ENCODE results near the gene USP53.
"Not testable (repeated sequence)": the region's sequence is repeated elsewhere in the genome, so short reads cannot be mapped to it uniquely, and the experiment has no call there.

Gene USP53

GRCh38 chr4:119229908-119230687 is 17.6 kb downstream of the USP53 start:
- DNase-seq: no peak

GRCh38 chr4:119231491-119231890 is 19.0 kb downstream of the USP53 start:
- DNase-seq: no peak

DNA sequence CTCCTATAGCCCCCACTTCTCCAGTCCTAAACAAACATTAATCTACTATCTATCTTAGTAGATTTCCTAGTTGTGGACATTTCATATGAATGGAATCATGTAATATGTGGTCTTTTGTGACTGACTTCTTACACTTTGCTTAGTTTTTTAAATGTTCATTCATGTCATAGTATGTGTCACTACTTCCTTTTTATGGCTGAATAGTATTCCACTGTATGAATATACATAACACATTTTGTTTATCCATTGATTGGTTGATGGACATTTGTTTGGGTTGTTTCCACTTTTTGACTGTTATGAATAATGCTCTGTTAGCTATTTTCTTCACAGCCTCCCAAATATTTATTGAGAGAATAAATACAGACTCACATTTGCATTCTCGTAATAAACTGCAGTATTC is 19.8 kb downstream of the USP53 start:
- DNase-seq: no peak

GRCh38 chr4:119233191-119233590 is 20.7 kb downstream of the USP53 start:
- DNase-seq: peak; percentile 10 to 30

DNA sequence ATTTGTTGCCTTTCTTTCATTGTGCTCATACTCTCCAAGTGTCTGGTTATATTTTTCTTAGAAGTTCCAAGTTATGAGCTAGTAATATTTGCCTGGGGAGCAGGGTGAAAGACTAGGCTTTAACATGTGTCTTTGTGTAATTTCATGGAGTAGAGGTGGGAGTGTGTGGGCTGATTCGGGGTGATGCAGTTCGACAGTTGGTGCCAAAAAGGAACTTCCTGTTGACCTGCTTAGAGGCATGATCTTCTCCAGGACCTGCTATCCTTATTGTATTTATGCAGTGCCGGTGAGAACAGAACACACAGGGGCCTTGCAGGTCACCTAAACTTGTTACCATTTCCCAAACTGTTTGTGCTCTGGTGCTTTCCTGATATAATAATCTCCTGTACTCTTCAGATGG is 21.2 kb downstream of the USP53 start:
- peak; percentile 28 to 39 for DNase-seq

DNA sequence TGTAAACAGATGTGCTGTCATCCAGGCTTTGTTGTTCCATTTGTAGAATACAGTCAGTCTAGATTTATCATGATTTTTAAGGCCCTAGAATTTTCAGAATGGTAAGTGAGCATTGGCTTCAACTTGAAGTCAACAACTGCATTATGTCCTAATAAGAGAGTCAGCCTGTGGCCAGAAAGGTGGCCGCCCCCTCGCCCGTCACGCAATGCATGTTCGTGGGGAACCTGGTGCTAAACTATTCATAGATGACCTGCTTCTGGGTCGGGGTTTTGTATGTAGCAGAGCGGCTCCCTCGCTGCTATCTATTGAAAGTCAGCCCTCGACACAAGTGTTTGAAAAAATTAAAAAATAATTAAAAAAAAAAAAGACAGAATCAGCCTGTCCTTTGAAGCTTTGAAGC is 24.7 kb downstream of the USP53 start:
- no peak for DNase-seq

DNA sequence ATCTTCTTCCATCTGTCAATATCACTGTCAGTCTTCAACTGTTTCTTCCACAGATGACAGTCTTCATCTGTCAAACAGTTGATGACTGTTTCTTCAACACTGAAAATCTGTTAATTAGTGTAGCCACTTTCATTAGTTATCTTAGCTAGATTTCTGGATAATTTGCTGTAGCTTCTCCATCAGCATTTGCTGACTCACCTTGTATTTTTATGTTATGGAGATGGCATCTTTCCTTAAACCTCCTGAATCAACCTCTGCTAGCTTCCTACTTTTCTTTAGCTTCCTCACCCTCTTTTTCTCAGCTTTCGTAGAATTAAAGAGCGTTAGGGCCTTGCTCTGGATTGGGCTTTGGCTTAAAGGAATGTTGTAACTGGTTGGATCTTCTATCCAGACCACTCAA is 25.1 kb downstream of the USP53 start:
- no peak for DNase-seq

- DNase-seq: no peak
Observed at GRCh38 chr4:119238068-119238722, 25.7 kb downstream of the USP53 start.

GRCh38 chr4:119240128-119240527 is 27.6 kb downstream of the USP53 start:
- DNase-seq: no peak

GRCh38 chr4:119240568-119240967 is 28.1 kb downstream of the USP53 start:
- DNase-seq: no peak

GRCh38 chr4:119242417-119242816 is 29.9 kb downstream of the USP53 start:
- no peak for DNase-seq

DNA sequence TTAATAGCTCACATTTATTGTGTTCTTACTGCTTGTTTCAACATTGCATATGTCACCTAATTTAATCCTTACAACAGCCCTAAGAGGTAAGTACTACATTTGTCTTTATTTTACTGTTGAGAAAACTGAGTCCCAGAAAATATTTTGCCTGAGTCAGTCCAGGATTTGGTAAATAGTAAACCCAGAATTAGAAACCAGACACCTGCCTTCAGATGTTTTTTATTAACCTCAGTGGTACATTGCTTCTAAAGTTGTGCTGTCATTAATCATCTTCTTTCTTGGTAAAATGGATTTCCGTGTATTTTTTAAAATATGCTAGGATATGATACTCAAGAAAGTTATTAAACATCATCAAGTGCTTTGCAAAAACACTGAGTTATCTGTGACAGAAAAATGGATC is 31.4 kb downstream of the USP53 start:
- no peak for DNase-seq

DNA sequence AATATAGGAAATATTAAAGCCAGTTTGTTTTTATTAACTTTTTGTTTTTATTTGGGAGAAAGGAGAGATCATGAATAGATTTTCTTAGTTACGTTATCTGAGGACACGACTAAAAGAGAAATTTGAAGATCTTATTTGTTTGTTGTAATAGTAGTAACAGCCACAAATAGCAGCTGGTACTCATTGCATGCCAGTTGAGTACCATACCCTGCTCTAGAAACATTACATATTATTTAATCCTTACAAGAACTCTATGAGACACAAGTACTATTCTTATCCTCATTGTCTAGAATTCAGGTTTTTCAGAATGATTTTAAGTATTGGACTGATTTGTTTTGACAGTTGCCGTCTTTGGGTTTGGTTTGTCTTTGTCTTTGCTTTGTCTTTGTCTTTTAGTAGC is 31.8 kb downstream of the USP53 start:
- DNase-seq: no peak

GRCh38 chr4:119244832-119245231 is 32.3 kb downstream of the USP53 start:
- peak; percentile 33 to 48 for DNase-seq

DNA sequence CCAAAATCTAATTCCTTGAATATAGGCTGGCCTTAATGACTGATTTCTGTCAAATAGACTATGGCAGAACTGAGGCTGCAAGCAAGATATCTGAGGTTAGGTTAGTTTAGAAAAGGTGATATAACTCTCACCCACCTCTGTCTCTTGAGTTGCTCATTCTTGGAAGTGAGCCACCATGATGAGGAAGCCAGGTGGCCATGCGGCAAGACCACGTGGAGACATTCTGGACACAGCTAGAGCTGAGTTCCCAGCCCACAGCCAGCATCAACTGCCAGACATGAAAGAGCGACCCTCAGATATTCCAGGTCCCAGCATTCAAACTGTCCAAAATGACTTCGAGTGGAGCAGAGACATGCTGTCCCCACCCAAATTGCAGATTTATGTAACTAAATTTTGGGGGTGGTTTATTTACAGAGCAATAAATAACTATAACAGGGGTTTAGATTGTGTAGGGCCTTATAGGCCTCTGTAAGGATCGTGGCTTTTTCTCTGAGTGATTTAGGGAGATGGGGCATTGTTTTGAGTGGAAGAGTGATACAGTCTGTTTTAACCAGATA is 33.7 kb downstream of the USP53 start:
- DNase-seq: no peak

DNA sequence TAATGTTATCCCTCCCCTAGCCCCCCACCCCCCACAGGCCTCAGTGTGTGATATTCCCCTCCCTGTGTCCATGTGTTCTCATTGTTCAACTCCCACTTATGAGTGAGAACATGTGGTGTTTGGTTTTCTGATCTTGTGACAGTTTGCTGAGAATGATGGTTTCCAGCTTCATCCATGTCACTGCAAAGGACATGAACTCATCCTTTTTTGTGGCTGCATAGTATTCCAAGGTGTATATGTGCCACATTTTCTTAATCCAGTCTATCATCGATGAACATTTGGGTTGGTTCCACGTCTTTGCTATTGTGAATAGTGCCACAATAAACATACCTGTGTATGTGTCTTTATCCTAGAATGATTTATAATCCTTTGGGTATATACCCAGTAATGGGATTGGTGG is 38.5 kb downstream of the USP53 start:
- DNase-seq: not testable (repeated sequence)

DNA sequence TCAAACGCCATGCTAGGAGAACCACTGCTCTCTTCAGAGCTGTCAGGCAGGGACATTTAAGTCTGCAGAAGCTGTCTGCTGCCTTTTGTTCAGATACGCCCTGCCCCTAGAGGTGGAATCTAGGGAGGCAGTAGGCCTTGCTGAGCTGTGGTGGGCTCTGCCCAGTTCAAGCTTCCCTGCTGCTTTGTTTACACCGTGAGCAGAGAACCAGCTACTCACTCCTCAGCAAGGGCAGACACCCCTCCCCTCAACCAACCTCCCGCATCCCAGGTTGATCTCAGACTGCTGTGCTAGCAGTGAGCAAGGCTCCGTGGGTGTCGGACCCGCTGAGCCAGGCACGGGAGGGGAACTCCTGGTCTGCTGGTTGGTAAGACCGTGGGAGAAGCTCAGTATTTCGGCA is 42.7 kb downstream of the USP53 start:
- not testable (repeated sequence) for DNase-seq

DNA sequence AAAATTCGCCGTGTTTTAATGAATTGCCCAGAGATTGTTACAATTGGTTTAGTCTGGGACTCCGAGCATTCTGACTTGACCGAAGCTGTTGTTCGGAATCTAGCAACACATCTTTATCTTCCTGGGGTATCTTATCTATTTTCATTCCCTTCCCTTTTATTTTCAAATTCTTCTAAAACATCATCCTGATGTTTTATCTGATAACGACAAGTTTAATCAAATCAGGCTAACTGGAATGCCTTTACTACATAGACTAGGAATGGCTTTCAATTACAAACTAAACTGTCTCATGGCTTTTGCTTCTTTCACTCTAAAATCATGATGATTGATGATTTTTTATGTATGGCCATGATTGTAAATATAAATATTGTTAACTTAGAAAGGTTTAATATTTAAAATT is 48.0 kb downstream of the USP53 start:
- DNase-seq: no peak

DNA sequence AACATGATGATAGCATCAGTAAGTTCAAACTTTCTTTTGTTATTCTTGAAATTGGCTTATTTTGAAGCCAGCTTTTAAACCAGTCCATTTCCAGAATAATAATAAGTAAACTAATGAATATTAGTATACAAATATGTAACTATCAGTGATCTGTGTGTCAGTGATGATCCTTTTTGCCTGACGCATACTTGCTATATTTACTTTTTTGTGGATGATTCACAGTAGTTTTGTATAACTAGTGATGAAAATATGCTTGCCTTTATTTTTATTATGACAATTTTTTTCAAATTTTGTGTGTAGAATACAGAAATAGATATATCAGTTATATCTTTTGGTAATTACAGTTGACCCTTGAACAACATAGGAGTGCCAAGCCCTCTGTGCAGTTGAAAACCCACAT is 49.5 kb downstream of the USP53 start:
- DNase-seq: no peak

DNA sequence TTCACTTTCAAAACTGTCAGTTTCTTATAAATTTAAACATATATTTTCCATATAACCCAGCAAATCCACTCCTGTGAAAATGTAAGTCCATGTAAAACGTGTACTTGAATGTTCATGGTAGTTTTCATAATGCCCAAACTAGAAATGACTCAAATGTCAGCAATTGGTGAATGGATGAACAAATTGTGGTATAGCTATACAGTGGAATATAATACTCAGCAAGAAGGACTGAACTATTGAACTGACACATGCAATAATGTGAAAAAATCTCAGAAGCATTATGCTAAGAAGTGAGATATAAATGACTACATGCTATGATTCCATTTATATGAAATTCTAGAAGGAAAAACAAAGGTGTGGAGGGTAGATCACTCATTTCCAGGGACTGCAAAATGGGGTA is 52.2 kb downstream of the USP53 start:
- no peak for DNase-seq

DNA sequence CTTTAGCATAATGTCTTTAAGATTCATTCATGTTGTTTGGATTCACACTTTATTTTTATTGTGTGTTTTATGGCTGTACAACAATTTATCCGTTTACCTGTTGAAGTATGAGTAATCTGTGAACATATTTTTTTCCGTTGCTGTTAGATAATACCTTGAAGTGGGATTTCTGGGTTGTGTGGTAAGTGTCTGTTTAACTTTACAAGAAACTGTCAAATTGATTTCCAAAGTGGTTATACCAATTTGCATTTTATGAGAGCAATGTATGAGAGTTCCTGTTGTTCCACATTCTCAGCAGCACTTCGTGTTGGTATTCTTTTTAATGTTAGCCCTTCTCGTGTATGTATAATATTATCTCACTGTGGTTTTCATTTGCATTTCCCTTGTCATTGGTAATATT is 53.6 kb downstream of the USP53 start:
- no peak for DNase-seq

GRCh38 chr4:119268466-119268865 is 56.0 kb downstream of the USP53 start:
- no peak for DNase-seq

- no peak for DNase-seq
Observed at GRCh38 chr4:119271361-119272085, 59.0 kb downstream of the USP53 start.

- DNase-seq: not testable (repeated sequence)
Observed at GRCh38 chr4:119279541-119279940, 67.0 kb downstream of the USP53 start.

Data from inflammatory macrophage treated with lipopolysaccharide for 1 hour (primary cell).